WI38 (cell line): ENCODE data around the gene KANK3.
"Not testable (repeated sequence)": the region's sequence is repeated elsewhere in the genome, so short reads cannot be mapped to it uniquely, and the experiment has no call there.

ENCODE experiments used
- H3K4me3 ChIP-seq: 2 replicates; pipeline ENCODE4 v1.5.1; 2011; ENCODE audit warnings: low read depth, mild to moderate bottlenecking, control low read depth, low read length
- CTCF ChIP-seq: IDR thresholded peaks from 2 replicates; pipeline ENCODE4 v1.5.1; 2012; ENCODE audit warnings: low read depth, mild to moderate bottlenecking, control low read depth, low read length

Gene KANK3

GRCh38 chr19:8387688-8388611 is 44.9 kb upstream of the KANK3 start:
- H3K4me3 ChIP-seq: no peak overlapping the region
- no peak for TF ChIP-seq CTCF

GRCh38 chr19:8386990-8387389 is 43.9 kb upstream of the KANK3 start:
- TF ChIP-seq CTCF: no peak
- no peak overlapping the region for H3K4me3 ChIP-seq

GRCh38 chr19:8386419-8386818 is 43.4 kb upstream of the KANK3 start:
- not testable (repeated sequence) for H3K4me3 ChIP-seq

GRCh38 chr19:8385566-8385965 is 42.5 kb upstream of the KANK3 start:
- not testable (repeated sequence) for H3K4me3 ChIP-seq

- not testable (repeated sequence) for H3K4me3 ChIP-seq
Measured at GRCh38 chr19:8385103-8385502, 42.0 kb upstream of the KANK3 start.

- H3K4me3 ChIP-seq: not testable (repeated sequence)
Measured at GRCh38 chr19:8384569-8384968, 41.5 kb upstream of the KANK3 start.

- H3K4me3 ChIP-seq: not testable (repeated sequence)
Measured at GRCh38 chr19:8379156-8379891, 36.3 kb upstream of the KANK3 start.

GRCh38 chr19:8377598-8377997 is 34.5 kb upstream of the KANK3 start:
- no peak overlapping the region for H3K4me3 ChIP-seq
- no peak for TF ChIP-seq CTCF

- H3K4me3 ChIP-seq: not testable (repeated sequence)
Measured at GRCh38 chr19:8376373-8376974, 33.4 kb upstream of the KANK3 start.

GRCh38 chr19:8375766-8376165 is 32.7 kb upstream of the KANK3 start:
- not testable (repeated sequence) for H3K4me3 ChIP-seq
